Measurements from ENCODE around the gene FRMPD1. TPM values are rescaled to one million over a fixed set of nuclear protein-coding genes. Genes with fewer than 3 reads are reported as not detected.

The FRMPD1 gene, protein sequence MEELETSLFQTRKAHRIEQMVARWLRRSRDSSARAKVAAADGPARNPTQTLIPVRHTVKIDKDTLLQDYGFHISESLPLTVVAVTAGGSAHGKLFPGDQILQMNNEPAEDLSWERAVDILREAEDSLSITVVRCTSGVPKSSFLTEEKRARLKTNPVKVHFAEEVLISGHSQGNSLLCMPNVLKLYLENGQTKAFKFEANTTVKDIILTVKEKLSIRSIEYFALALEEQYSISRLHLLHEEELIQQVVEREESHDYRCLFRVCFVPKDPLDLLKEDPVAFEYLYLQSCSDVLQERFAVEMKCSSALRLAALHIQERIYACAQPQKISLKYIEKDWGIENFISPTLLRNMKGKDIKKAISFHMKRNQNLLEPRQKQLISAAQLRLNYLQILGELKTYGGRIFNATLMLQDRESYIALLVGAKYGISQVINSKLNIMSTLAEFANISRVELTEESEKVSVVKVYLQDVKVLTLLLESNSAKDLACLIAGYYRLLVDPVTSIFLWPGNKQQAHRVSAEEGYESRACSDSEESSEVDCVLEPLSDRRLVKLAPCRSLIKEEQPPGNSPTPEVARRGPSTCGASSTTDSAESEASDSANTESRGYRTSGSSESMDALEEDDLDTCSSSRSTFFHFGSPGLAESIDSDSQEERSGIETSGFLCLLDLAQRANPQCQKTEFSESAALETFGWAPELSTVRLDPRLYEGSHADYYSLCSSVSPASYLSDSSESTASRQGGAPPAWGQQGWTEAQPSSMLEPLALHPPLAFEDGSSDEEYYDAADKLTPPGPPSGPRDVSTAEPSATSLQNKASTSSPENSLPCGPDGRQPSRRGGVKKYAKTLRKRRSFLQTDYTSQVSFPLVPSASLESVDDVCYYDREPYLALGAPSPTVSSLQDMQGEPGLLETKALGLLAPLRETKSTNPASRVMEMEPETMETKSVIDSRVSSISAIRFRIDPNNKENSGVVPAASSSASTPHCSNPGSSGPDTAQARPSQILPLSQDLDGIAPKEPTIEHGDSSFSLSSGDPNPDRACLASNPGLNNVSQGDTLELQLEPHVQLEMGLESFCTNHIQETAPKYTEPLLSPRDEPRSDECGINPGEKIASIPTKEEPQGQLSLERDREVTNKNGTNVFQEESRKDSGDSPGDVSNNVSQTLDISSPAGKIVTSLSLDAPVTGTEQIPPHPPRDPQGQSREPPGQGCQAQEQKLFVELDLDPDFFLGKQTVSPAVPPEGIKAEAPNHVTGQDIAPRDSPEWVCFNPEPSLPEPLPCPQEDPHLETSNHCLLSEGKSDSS (N-terminal part only)
- total RNA-seq (2012; rRNA removed) (not detected in 2 replicates), polyA plus RNA-seq (2012; rRNA removed) (not detected in 2 replicates), Bru-seq, nascent RNA (percentile 2 among the genes with signal in this experiment), BruChase-seq, experiment 1, labeled RNA remaining after a 6-hour chase (percentile 1 among the genes with signal in this experiment), BruChase-seq, experiment 2, labeled RNA remaining after a 2-hour chase (percentile 1 among the genes with signal in this experiment)
- polyA plus RNA-seq (2012; cell fraction: cytosol; rRNA removed) = not detected in 2 replicates
- polyA plus RNA-seq (2012; cell fraction: nucleus; rRNA removed; ENCODE audit: low replicate concordance) = not detected in 2 replicates
- long read RNA-seq = 0 reads

DNA sequence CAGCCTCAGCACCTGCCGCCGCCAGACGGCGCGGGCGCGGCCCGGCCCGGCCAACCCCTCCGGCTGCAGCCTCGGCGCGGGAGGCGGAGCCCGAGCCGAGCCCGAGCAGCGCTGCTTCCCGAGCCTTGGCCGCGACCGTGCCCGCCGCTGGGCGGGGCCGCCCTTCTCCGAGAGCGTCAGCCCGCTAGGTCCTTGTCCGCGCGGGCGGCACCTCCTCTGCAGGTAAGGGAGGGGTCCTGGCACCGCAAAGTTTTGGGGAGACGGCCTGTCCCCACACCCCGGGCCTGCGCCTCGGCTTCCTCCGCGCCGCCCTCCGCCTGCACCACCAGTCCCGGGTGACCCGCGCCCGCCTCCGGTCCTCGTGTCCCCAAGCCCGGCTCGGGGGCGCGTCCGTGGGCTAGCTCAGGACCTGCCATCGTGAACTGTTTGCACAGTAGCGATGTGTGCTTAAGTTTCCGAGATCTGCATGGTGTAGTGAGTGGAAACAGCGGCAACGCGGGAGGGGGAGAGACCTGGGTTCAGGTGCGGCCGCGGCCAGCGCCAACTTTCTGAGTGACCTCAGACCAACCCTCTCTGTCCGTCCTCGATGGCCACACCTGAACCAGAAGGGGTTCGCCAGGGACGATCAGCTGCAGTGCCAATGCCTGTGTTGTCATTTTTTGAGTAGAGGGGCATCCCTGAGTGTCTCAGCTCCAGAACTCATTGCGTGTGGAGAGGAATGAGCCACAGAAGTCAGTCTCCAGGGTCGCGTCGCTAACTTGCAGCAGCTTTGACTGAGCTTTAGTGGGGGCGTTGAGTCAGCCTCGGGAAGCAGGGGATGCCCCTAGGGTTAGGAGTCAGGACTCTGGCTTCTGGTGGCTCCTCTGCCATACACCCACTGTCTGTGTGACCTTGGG is at the start of gene FRMPD1:
TSS of gene FRMPD1 (plus strand) at position 82 of the 896 bp plus-strand sequence. CDS start 41,688 bp downstream, outside the sequence.
- no peak within 1 kb of the TSS for H2BK120ac ChIP-seq (ENCODE audit: low read depth, low read length)

More for the DNA sequence above, at the start of gene FRMPD1:
- ChIA-PET CTCF (no interaction called here), POLR2A (ENCODE audit: unreplicated experiment) (interaction anchor here (0.5 kb wide), 1 partner anchor 184 kb away, joined by 3 read pairs; no protein-coding TSS in a partner anchor)
- Histone ChIP-seq H4K91ac (ENCODE audit: insufficient read depth, low read depth, low read length) (no peak within 1 kb of the TSS), H3K27ac (ENCODE audit: insufficient read depth, low read length) (no peak within 1 kb of the TSS), H3K79me1 (ENCODE audit: low read depth in 1 of 2, low read length in 2 of 2) (no peaks in the 10 kb centered on the region), H2AFZ (replicated peaks; ENCODE audit: low read length, poor library complexity) (peak within 1 kb of the TSS; percentile 92), H4K5ac (ENCODE audit: low read depth, low read length) (no peak within 1 kb of the TSS), H2BK15ac (ENCODE audit: low read depth, low read length) (no peak within 1 kb of the TSS), H2AK5ac (ENCODE audit: low read depth, low read length) (no peak within 1 kb of the TSS), H2BK5ac (ENCODE audit: low read depth, low read length, poor library complexity, severe bottlenecking) (no peak within 1 kb of the TSS), H3K4me2 (ENCODE audit: low read depth, low read length) (peak within 1 kb of the TSS; percentile 97), H3K56ac (ENCODE audit: extremely low read depth, insufficient read depth, low read length) (no peak within 1 kb of the TSS), H2BK20ac (ENCODE audit: low read depth, low read length) (no peak within 1 kb of the TSS), H2AK9ac (replicated peaks; ENCODE audit: low read depth, low read length, poor library complexity) (peak within 1 kb of the TSS; percentile 86), H3K4me3 (ENCODE audit: insufficient read depth, low read depth, low read length) (peak within 1 kb of the TSS; percentile 68), H4K8ac (ENCODE audit: low read depth in 2 of 2, low read length in 2 of 2) (no peak within 1 kb of the TSS), H3K14ac (replicated peaks; ENCODE audit: low read depth, low read length) (no peak within 1 kb of the TSS), H3K9me3 (ENCODE audit: control insufficient read depth, insufficient read depth, low read length) (peaks cover 2% of the 10 kb centered on the region; the same call in 1 of the 2 replicates), H3K4ac (ENCODE audit: low read depth, low read length) (no peak within 1 kb of the TSS), H3K36me3 (ENCODE audit: control insufficient read depth, insufficient read depth, low read length) (no peaks in the 10 kb centered on the region), H3K23ac (ENCODE audit: low read depth, low read length) (peak within 1 kb of the TSS; percentile 63), H3K4me1 (ENCODE audit: control insufficient read depth, insufficient read depth, low read length) (peaks cover 3% of the 10 kb centered on the region; the same call in 1 of the 2 replicates), H3K27me3 (ENCODE audit: control insufficient read depth, insufficient read depth, low read length) (peaks cover 74% of the 10 kb centered on the region), H3K9ac (ENCODE audit: low read depth, low read length) (no peak within 1 kb of the TSS), H3K9me1 (ENCODE audit: insufficient read depth, low read length) (peaks cover 4% of the 10 kb centered on the region; the same call in 1 of the 2 replicates), H4K20me1 (ENCODE audit: insufficient read depth, low read length) (no peaks in the 10 kb centered on the region), H3K18ac (ENCODE audit: low read depth, low read length) (no peak within 1 kb of the TSS)
- TF ChIP-seq MAFK (IDR thresholded peaks at IDR 0.05; ENCODE audit: low read depth, low read length) (no peak), MAZ (IDR thresholded peaks at IDR 0.05; ENCODE audit: borderline replicate concordance, low read depth, low read length) (peak; percentile 36; the same call in 1 of the 2 replicates)
- dilution Hi-C loops (cut with HindIII; ENCODE audit: low sequenced_read_pairs, unreplicated experiment) (no loop called here), in situ Hi-C loops (cut with MboI; ENCODE audit: low sequenced_read_pairs) (no loop called here), intact Hi-C loops (cut with micrococcal nuclease) (no loop called here)
- ATAC-seq (ENCODE audit: low read depth) = peak; percentile 99
- WGBS, 2 experiments (ENCODE audit: extremely low coverage in 2 of 2, insufficient read length in 1 of 2) = 2% methylated on average over 26 of the region's 73 CpGs; no CpG with 5 or more reads in 1 of the 2 experiments
- DNase-seq = peak; percentile 14
- no TSS peak for BruUV-seq (replicated peaks)

All from IMR-90 (cell line).